ENCODE measurements around the gene CENPW. TPM values are rescaled to one million over a fixed set of nuclear protein-coding genes. Genes with fewer than 3 reads are reported as not detected.

The CENPW gene
- polyA plus RNA-seq, 3 donors, result 3.8 to 18.7 (median 17.6) TPM

- Histone ChIP-seq H3K9me3 (replicated peaks in 1 of 2; ENCODE audit: control insufficient read depth in 1 of 2, insufficient read depth in 1 of 2, low read length in 2 of 2) (peaks cover 0 to 4% of the 10 kb centered on the region in 2 donors), H2AFZ (ENCODE audit: insufficient read depth, low read depth, low read length, poor library complexity, severe bottlenecking) (no peak overlapping the region), H3K4me3 (replicated peaks in 1 of 3; ENCODE audit: low read depth in 2 of 3, low read length in 3 of 3) (no peak overlapping the region), H3K4me2 (replicated peaks; ENCODE audit: extremely low read depth, low read length, poor library complexity, severe bottlenecking) (no peak overlapping the region), H3K27ac (ENCODE audit: low read depth in 1 of 2, low read length in 2 of 2) (no peak overlapping the region), H3K79me2 (ENCODE audit: insufficient read depth, low read length) (no peaks in the 10 kb centered on the region), H3K4me1 (ENCODE audit: control insufficient read depth in 1 of 2, insufficient read depth in 2 of 2, low read length in 2 of 2) (no peaks in the 10 kb centered on the region), H4K20me1 (ENCODE audit: insufficient read depth, low read length) (no peaks in the 10 kb centered on the region), H3K27me3 (ENCODE audit: control insufficient read depth in 2 of 2, insufficient read depth in 2 of 2, low read length in 2 of 2) (no peaks in the 10 kb centered on the region), H3K36me3 (replicated peaks in 1 of 2; ENCODE audit: control insufficient read depth in 1 of 2, insufficient read depth in 2 of 2, low read length in 2 of 2) (peaks cover 9 to 18% of the 10 kb centered on the region in 2 donors), H3K9ac (ENCODE audit: insufficient read depth, low read length, poor library complexity, severe bottlenecking) (no peak overlapping the region)
- no peaks in the 10 kb centered on the region for H3K4me1 Mint-ChIP-seq
- H3K4me3 Mint-ChIP-seq, result no peak overlapping the region
- peaks cover 0 to 9% (median 0%) of the 10 kb centered on the region in 7 donors for H3K9me3 Mint-ChIP-seq
- H3K27ac Mint-ChIP-seq, result no peak overlapping the region
- no peak for TF ChIP-seq CTCF (IDR thresholded peaks at IDR 0.05)
- H3K27me3 Mint-ChIP-seq (ENCODE audit: low read depth in 3 of 3), result no peaks in the 10 kb centered on the region
- H3K36me3 Mint-ChIP-seq, result peaks cover 11 to 29% of the 10 kb centered on the region in 2 donors
- intact Hi-C loops (cut with micrococcal nuclease), result no loop called here
- no peak for DNase-seq
Observed at GRCh38 chr6:126352514-126352913, 12.6 kb downstream of the CENPW start.

- no peak overlapping the region for H3K9ac ChIP-seq (ENCODE audit: insufficient read depth, low read length, poor library complexity, severe bottlenecking)
- H4K20me1 ChIP-seq (ENCODE audit: insufficient read depth, low read length), result no peaks in the 10 kb centered on the region
- intact Hi-C loops (cut with micrococcal nuclease), result no loop called here
- H3K4me1 Mint-ChIP-seq, result no peaks in the 10 kb centered on the region
- peaks cover 0 to 13% (median 8%) of the 10 kb centered on the region in 7 donors for H3K9me3 Mint-ChIP-seq
- no peaks in the 10 kb centered on the region for H3K4me1 ChIP-seq (ENCODE audit: control insufficient read depth in 1 of 2, insufficient read depth in 2 of 2, low read length in 2 of 2)
- no peak overlapping the region for H3K27ac Mint-ChIP-seq
- H3K9me3 ChIP-seq (replicated peaks in 1 of 2; ENCODE audit: control insufficient read depth in 1 of 2, insufficient read depth in 1 of 2, low read length in 2 of 2), result peaks cover 0 to 4% of the 10 kb centered on the region in 2 donors
- no peak overlapping the region for H2AFZ ChIP-seq (ENCODE audit: insufficient read depth, low read depth, low read length, poor library complexity, severe bottlenecking)
- H3K4me3 Mint-ChIP-seq, result no peak overlapping the region
- no peaks in the 10 kb centered on the region for H3K79me2 ChIP-seq (ENCODE audit: insufficient read depth, low read length)
- H3K4me2 ChIP-seq (replicated peaks; ENCODE audit: extremely low read depth, low read length, poor library complexity, severe bottlenecking), result no peak overlapping the region
- no peak overlapping the region for H3K4me3 ChIP-seq (replicated peaks in 1 of 3; ENCODE audit: low read depth in 2 of 3, low read length in 3 of 3)
- H3K36me3 ChIP-seq (replicated peaks in 1 of 2; ENCODE audit: control insufficient read depth in 1 of 2, insufficient read depth in 2 of 2, low read length in 2 of 2), result no peaks in the 10 kb centered on the region
- H3K27me3 ChIP-seq (ENCODE audit: control insufficient read depth in 2 of 2, insufficient read depth in 2 of 2, low read length in 2 of 2), result no peaks in the 10 kb centered on the region
- no peak for TF ChIP-seq CTCF (IDR thresholded peaks at IDR 0.05)
- H3K36me3 Mint-ChIP-seq, result peaks cover 14 to 50% of the 10 kb centered on the region in 2 donors
- DNase-seq, result no peak
- H3K27ac ChIP-seq (ENCODE audit: low read depth in 1 of 2, low read length in 2 of 2), result no peak overlapping the region
- H3K27me3 Mint-ChIP-seq (ENCODE audit: low read depth in 3 of 3), result peaks cover 0 to 1% (median 0%) of the 10 kb centered on the region in 3 donors
Observed at GRCh38 chr6:126356526-126356925, 16.6 kb downstream of the CENPW start.

Measured in CD14-positive monocyte (primary cell).